IPS-15b (cell line): Measurements from ENCODE around the gene ASPM.
"Not testable (repeated sequence)": the region's sequence is repeated elsewhere in the genome, so short reads cannot be mapped to it uniquely, and the experiment has no call there.

Experiments
- H3K27me3 ChIP-seq: one replicate; pipeline ENCODE4 v1.6.1; 2013; ENCODE audit warnings: low read length; ENCODE audit not compliant: control insufficient read depth, insufficient read depth
- H3K36me3 ChIP-seq: one replicate; pipeline ENCODE4 v1.6.1; 2013; ENCODE audit warnings: low read length; ENCODE audit not compliant: control insufficient read depth, insufficient read depth
- H3K4me1 ChIP-seq: one replicate; pipeline ENCODE4 v1.6.1; 2013; ENCODE audit warnings: mild to moderate bottlenecking, low read length; ENCODE audit not compliant: control insufficient read depth, insufficient read depth
- H3K4me3 ChIP-seq: one replicate; pipeline ENCODE4 v1.5.1; 2013; ENCODE audit warnings: low read depth, low read length
- H3K9ac ChIP-seq: one replicate; pipeline ENCODE4 v1.6.1; 2013; ENCODE audit warnings: low read depth, mild to moderate bottlenecking, low read length
- H3K9me3 ChIP-seq: one replicate; pipeline ENCODE4 v1.6.1; 2013; ENCODE audit warnings: mild to moderate bottlenecking, low read length; ENCODE audit not compliant: control insufficient read depth, insufficient read depth

Gene ASPM

DNA sequence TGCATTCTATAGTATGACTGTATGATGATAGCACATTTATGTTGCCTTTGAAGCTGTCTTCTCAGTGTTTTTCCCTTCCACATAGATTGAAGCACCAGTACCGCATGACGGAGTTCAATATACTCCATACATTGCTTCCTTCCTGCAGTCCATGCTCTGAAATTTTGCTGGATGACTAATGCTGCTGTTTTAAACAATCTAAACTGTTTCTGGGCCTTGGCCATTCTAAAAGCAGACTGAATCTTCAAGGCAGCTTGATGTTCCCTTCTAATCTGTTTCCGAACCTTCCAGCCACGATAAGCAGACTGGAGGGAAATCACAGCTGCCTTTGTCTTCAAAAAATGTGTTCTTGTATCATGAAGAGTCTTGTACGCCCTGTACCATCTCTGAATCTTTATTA, 43.2 kb downstream of the ASPM start:
- Histone ChIP-seq H3K4me3 (no peak overlapping the region), H3K9ac (no peak overlapping the region), H3K36me3 (peaks cover 10% of the 10 kb centered on the region), H3K4me1 (no peaks in the 10 kb centered on the region), H3K9me3 (peaks cover 8% of the 10 kb centered on the region), H3K27me3 (no peaks in the 10 kb centered on the region)

- peaks cover 10% of the 10 kb centered on the region for H3K36me3 ChIP-seq
- H3K4me1 ChIP-seq: no peaks in the 10 kb centered on the region
- no peak overlapping the region for H3K9ac ChIP-seq
- no peaks in the 10 kb centered on the region for H3K27me3 ChIP-seq
- no peak overlapping the region for H3K4me3 ChIP-seq
- H3K9me3 ChIP-seq: peaks cover 8% of the 10 kb centered on the region
These were observed 44.5 kb downstream of the ASPM start for GRCh38 chr1:197101978-197102377.

DNA sequence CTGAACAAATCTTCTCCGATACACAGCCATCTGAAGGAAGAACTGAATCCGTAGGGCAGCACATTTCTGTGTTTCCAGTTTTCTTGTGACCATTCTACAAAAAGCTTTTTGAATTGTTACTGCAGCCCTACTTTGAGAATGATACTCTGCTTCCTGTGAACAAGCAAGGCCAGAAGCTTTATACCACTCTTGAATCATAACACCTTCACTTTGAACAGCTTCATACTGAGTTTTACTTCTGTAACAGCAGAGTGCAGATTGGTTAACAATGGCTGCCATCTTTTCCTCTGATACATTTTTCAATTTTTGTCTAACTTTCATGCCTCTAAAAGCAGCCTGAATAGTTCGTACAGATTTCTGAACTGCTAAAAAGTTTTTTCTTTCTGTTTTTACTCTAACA, 45.8 kb downstream of the ASPM start:
- H3K9me3 ChIP-seq: peaks cover 8% of the 10 kb centered on the region
- H3K9ac ChIP-seq: no peak overlapping the region
- H3K27me3 ChIP-seq: no peaks in the 10 kb centered on the region
- no peak overlapping the region for H3K4me3 ChIP-seq
- H3K4me1 ChIP-seq: no peaks in the 10 kb centered on the region
- peaks cover 4% of the 10 kb centered on the region for H3K36me3 ChIP-seq

- no peaks in the 10 kb centered on the region for H3K4me1 ChIP-seq
- H3K36me3 ChIP-seq: peaks cover 4% of the 10 kb centered on the region
- no peak overlapping the region for H3K9ac ChIP-seq
- peaks cover 8% of the 10 kb centered on the region for H3K9me3 ChIP-seq
- H3K27me3 ChIP-seq: no peaks in the 10 kb centered on the region
- no peak overlapping the region for H3K4me3 ChIP-seq
These were observed 47.0 kb downstream of the ASPM start for GRCh38 chr1:197099444-197099843.

GRCh38 chr1:197096971-197097370, 49.5 kb downstream of the ASPM start:
- H3K9ac ChIP-seq, H3K36me3 ChIP-seq, H3K27me3 ChIP-seq, H3K4me1 ChIP-seq, H3K9me3 ChIP-seq, H3K4me3 ChIP-seq: not testable (repeated sequence)

DNA sequence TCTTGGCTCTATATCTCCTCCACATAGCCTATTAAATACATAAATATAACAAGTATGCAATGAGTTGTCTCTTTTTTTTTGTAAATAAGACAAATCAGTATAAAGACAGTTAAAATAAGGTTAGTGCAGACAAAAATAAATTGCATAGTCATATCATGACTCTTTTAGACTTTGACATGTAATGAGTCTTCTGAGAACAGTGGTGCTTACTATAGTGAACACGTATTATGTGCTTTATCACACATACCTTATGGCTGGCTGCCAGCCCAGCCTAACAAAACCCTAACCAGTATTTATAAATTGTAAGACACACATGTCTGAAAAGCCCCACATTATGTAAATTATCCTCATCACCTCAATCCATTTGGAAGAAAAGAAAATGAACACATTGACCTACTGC, 50.3 kb downstream of the ASPM start:
- Histone ChIP-seq H3K4me3 (no peak overlapping the region), H3K9ac (no peak overlapping the region), H3K27me3 (no peaks in the 10 kb centered on the region), H3K36me3 (peaks cover 4% of the 10 kb centered on the region), H3K9me3 (no peaks in the 10 kb centered on the region), H3K4me1 (no peaks in the 10 kb centered on the region)

DNA sequence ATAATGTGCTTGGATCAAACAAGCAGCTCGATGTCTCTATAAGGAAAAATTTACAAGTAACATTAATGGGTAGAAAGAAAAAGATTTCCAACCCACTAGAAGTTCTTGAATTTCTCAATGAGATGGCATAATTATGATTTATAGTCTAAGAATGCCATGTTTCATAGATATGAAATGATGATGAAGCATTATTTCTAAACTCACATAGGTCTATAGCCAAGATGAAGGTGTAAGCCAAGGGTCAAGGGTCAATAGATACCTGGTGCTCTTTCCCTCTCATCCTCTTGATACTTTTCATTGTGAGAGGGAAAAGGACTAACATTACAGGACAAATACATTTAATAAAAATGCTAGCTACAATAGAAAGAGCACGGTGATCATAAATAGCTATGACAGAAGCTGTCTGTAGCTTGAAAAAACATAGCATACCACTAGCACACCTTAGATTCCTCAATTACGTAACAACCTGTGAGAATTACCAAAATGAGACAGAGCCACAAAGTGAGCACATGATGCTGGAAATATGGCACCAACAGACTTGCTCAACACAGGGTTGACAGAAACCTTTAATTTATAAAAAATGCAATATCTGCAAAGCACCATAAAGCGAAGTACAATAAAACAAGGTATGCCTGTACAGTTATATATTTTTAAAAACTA, 53.1 kb downstream of the ASPM start:
- Histone ChIP-seq H3K36me3 (peaks cover 4% of the 10 kb centered on the region), H3K27me3 (no peaks in the 10 kb centered on the region), H3K4me1 (no peaks in the 10 kb centered on the region), H3K9ac (no peak overlapping the region), H3K9me3 (no peaks in the 10 kb centered on the region), H3K4me3 (no peak overlapping the region)

- H3K4me3 ChIP-seq: no peak overlapping the region
- H3K9me3 ChIP-seq: no peaks in the 10 kb centered on the region
- H3K4me1 ChIP-seq: no peaks in the 10 kb centered on the region
- H3K36me3 ChIP-seq: peaks cover 6% of the 10 kb centered on the region
- no peaks in the 10 kb centered on the region for H3K27me3 ChIP-seq
- no peak overlapping the region for H3K9ac ChIP-seq
These were observed 53.9 kb downstream of the ASPM start for GRCh38 chr1:197092491-197093023.

DNA sequence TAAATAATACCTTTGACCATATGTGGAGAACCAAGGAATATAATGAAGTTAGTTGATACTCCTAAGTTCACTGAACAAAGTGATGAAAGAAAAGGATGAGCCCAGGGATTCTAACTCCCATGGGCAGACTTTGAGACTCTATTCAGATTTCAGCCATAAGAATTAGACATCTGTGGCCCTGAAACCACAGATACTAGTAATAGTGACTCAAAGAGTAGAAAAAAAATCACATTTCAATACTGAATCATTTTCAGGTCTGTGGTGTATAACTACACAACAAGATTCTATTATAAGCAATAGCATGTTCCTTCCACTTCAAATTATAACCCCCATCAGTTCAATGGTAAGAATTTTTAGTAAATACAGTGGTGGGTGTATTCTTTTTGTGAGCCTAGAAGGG, 63.0 kb downstream of the ASPM start:
- peaks cover 20% of the 10 kb centered on the region for H3K9me3 ChIP-seq
- peaks cover 41% of the 10 kb centered on the region for H3K36me3 ChIP-seq
- H3K9ac ChIP-seq: no peak overlapping the region
- H3K4me3 ChIP-seq: no peak overlapping the region
- no peaks in the 10 kb centered on the region for H3K4me1 ChIP-seq
- no peaks in the 10 kb centered on the region for H3K27me3 ChIP-seq

DNA sequence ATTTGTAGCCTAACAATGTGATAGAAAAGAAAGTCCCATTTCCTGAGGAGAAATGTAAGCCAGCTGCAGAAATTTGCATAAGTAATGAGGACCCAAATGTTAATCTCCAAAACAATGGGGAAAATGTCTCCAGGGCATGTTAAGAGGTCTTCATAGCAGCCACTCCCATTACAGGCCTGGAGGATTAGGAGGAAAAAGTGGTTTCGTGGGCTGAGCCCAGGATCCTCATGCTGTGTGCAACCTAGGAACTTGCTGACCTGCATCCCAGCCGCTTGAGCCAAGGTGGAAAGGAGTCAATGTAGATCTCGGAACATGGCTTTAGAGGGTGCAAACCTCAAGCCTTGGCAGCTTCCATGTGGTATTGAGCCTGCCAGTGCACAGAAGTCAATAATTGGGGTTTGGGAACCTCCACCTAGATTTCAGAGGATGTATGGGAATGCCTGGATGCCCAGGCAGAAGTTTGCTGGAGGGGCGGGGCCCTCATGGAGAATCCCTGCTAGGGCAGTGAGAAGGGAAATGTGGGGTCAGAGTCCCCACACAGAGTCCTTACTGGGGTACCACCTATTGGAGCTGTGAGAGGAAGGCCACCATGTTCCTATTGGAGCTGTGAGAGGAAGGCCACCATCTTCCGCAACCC, 65.2 kb downstream of the ASPM start:
- peaks cover 20% of the 10 kb centered on the region for H3K9me3 ChIP-seq
- no peak overlapping the region for H3K9ac ChIP-seq
- peaks cover 29% of the 10 kb centered on the region for H3K36me3 ChIP-seq
- H3K27me3 ChIP-seq: no peaks in the 10 kb centered on the region
- H3K4me3 ChIP-seq: no peak overlapping the region
- H3K4me1 ChIP-seq: no peaks in the 10 kb centered on the region

GRCh38 chr1:197080323-197080722, 66.1 kb downstream of the ASPM start:
- Histone ChIP-seq H3K27me3 (no peaks in the 10 kb centered on the region), H3K9ac (no peak overlapping the region), H3K9me3 (peaks cover 17% of the 10 kb centered on the region), H3K36me3 (peaks cover 27% of the 10 kb centered on the region), H3K4me3 (no peak overlapping the region), H3K4me1 (no peaks in the 10 kb centered on the region)

GRCh38 chr1:197076585-197076984, 69.9 kb downstream of the ASPM start:
- Histone ChIP-seq H3K4me3 (no peak overlapping the region), H3K9me3 (peaks cover 5% of the 10 kb centered on the region), H3K36me3 (no peaks in the 10 kb centered on the region), H3K4me1 (no peaks in the 10 kb centered on the region), H3K27me3 (no peaks in the 10 kb centered on the region), H3K9ac (no peak overlapping the region)
